LNCaP clone FGC (cell line): ENCODE measurements around the gene ADAMTS8.
A peak's percentile ranks its signal among the peaks of the same experiment; 100 is the strongest.

Experiments
- DNase-seq: peaks from one replicate; pipeline ENCODE4 v3.0.0-alpha.2; 2011; ENCODE audit warnings: low read depth
- H3K4me3 ChIP-seq: 2 replicates; pipeline ENCODE4 v1.5.1; 2011; ENCODE audit warnings: mild to moderate bottlenecking, low read depth, low read length, control low read depth
- CTCF ChIP-seq: IDR thresholded peaks from 2 replicates; pipeline ENCODE4 v1.5.1; 2012; ENCODE audit warnings: mild to moderate bottlenecking; ENCODE audit not compliant: control insufficient read depth, insufficient read depth; ENCODE audit errors: extremely low read depth

Gene ADAMTS8

GRCh38 chr11:130437848-130438247 lies 9.4 kb upstream of the ADAMTS8 start:
- TF ChIP-seq CTCF: no peak
- DNase-seq: no peak
- H3K4me3 ChIP-seq: no peak overlapping the region

- DNase-seq: no peak
- TF ChIP-seq CTCF: no peak
- H3K4me3 ChIP-seq: no peak overlapping the region
These were observed 7.8 kb upstream of the ADAMTS8 start for GRCh38 chr11:130436171-130436570.

- no peak for TF ChIP-seq CTCF
- no peak for DNase-seq
- no peak overlapping the region for H3K4me3 ChIP-seq
These were observed 7.3 kb upstream of the ADAMTS8 start for GRCh38 chr11:130435671-130436070.

- peak; percentile 59 for DNase-seq
- H3K4me3 ChIP-seq: peak overlapping the region; percentile 70
- TF ChIP-seq CTCF: peak; percentile 86
These were observed 6.3 kb upstream of the ADAMTS8 start for GRCh38 chr11:130434521-130435223.

GRCh38 chr11:130433357-130433756 lies 4.9 kb upstream of the ADAMTS8 start:
- H3K4me3 ChIP-seq: no peak overlapping the region
- no peak for DNase-seq
- TF ChIP-seq CTCF: no peak

GRCh38 chr11:130431801-130432200 lies 3.4 kb upstream of the ADAMTS8 start:
- H3K4me3 ChIP-seq: no peak overlapping the region
- TF ChIP-seq CTCF: no peak
- no peak for DNase-seq

GRCh38 chr11:130431331-130431773 lies 2.9 kb upstream of the ADAMTS8 start:
- no peak overlapping the region for H3K4me3 ChIP-seq
- DNase-seq: peak; percentile 44
- peak; percentile 96 for TF ChIP-seq CTCF
